A673 (cell line): ENCODE results near the gene TNFAIP8L1.

ENCODE experiments used
- CTCF ChIP-seq: fragments of 300-800, 200-600 bp; sonication (generic); conservative IDR thresholded peaks from 2 replicates; pipeline ENCODE4 v1.5.1; 2017; ENCODE audit warnings: low read depth, mild to moderate bottlenecking, antibody characterized with exemption, low read length, moderate library complexity, mixed read lengths
- EZH2 ChIP-seq: fragments of 200-600 bp; sonication (generic); IDR thresholded peaks from 2 replicates; pipeline ENCODE4 v1.6.1; 2017; ENCODE audit warnings: borderline replicate concordance, low read depth, mild to moderate bottlenecking, mixed read lengths, antibody characterized with exemption, low read length; ENCODE audit not compliant: poor library complexity, severe bottlenecking

- TF ChIP-seq CTCF (no peak), EZH2 (no peak)
Measured at GRCh38 chr19:4699826-4700692, 60.7 kb downstream of the TNFAIP8L1 start.
